PFSK-1 (cell line): Measurements from ENCODE around the gene PTPN23.

Experiments
- FOXP2 ChIP-seq: optimal IDR thresholded peaks from 2 replicates; pipeline ENCODE3; 2011; ENCODE audit warnings: borderline replicate concordance, control low read depth, inconsistent platforms; ENCODE audit not compliant: insufficient read depth; ENCODE audit errors: extremely low read length, extremely low read depth
- POLR2AphosphoS5 ChIP-seq: IDR thresholded peaks from 2 replicates; pipeline ENCODE4 v1.6.1; 2012; ENCODE audit warnings: low read depth, mild to moderate bottlenecking, control low read depth, low read length, moderate library complexity
- SIN3A ChIP-seq: IDR thresholded peaks from 2 replicates; pipeline ENCODE4 v1.6.1; 2012; ENCODE audit warnings: mild to moderate bottlenecking, low read length, moderate library complexity, borderline replicate concordance; ENCODE audit not compliant: insufficient read depth
- TAF1 ChIP-seq: IDR thresholded peaks from 2 replicates; pipeline ENCODE4 v1.6.1; 2012; ENCODE audit warnings: low read length, control low read depth, borderline replicate concordance; ENCODE audit not compliant: insufficient read depth
- TF ChIP-seq, protein P1 (sequence below), 2 experiments: IDR thresholded peaks; 2 replicates each; pipeline versions ENCODE4 v1.6.1 to v1.8.0; 2011 to 2012; ENCODE audit warnings: low read depth in 2 of 2, low read length in 2 of 2, control low read depth in 1 of 2, inconsistent platforms in 1 of 2, mild to moderate bottlenecking in 1 of 2, moderate library complexity in 1 of 2; ENCODE audit not compliant: insufficient read depth in 1 of 2

DNA sequence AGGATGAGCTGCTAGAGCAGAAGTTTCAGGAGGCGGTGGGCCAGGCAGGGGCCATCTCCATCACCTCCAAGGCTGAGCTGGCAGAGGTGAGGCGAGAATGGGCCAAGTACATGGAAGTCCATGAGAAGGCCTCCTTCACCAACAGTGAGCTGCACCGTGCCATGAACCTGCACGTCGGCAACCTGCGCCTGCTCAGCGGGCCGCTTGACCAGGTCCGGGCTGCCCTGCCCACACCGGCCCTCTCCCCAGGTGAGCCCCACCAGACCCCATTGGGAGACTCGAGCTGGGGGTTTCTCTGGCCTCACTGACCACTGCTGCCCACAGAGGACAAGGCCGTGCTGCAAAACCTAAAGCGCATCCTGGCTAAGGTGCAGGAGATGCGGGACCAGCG is 28.0 kb downstream of the PTPN23 start:
- TF ChIP-seq POLR2AphosphoS5 (no peak), SIN3A (no peak), TAF1 (no peak), FOXP2 (no peak)
- TF ChIP-seq, protein P1, sequence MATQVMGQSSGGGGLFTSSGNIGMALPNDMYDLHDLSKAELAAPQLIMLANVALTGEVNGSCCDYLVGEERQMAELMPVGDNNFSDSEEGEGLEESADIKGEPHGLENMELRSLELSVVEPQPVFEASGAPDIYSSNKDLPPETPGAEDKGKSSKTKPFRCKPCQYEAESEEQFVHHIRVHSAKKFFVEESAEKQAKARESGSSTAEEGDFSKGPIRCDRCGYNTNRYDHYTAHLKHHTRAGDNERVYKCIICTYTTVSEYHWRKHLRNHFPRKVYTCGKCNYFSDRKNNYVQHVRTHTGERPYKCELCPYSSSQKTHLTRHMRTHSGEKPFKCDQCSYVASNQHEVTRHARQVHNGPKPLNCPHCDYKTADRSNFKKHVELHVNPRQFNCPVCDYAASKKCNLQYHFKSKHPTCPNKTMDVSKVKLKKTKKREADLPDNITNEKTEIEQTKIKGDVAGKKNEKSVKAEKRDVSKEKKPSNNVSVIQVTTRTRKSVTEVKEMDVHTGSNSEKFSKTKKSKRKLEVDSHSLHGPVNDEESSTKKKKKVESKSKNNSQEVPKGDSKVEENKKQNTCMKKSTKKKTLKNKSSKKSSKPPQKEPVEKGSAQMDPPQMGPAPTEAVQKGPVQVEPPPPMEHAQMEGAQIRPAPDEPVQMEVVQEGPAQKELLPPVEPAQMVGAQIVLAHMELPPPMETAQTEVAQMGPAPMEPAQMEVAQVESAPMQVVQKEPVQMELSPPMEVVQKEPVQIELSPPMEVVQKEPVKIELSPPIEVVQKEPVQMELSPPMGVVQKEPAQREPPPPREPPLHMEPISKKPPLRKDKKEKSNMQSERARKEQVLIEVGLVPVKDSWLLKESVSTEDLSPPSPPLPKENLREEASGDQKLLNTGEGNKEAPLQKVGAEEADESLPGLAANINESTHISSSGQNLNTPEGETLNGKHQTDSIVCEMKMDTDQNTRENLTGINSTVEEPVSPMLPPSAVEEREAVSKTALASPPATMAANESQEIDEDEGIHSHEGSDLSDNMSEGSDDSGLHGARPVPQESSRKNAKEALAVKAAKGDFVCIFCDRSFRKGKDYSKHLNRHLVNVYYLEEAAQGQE (IDR thresholded peaks at IDR 0.05; ENCODE audit: insufficient read depth in 1 of 2, low read depth in 2 of 2, low read length in 2 of 2) = no peak
